K562 (cell line): ENCODE measurements around the gene CCDC127. TPM values are rescaled to one million over a fixed set of nuclear protein-coding genes. Genes with fewer than 3 reads are reported as not detected.

ENCODE experiments used
- CCAR2 ChIP-seq: fragments of 200-400 bp; formaldehyde crosslinking; IDR thresholded peaks from 2 replicates; pipeline ENCODE4 v1.6.1; 2017; ENCODE audit warnings: mild to moderate bottlenecking, low read depth, low read length
- FOS ChIP-seq: IDR thresholded peaks from 3 replicates; pipeline ENCODE4 v1.6.1; 2011; ENCODE audit not compliant: insufficient read length; ENCODE audit errors: extremely low read depth
- GABPB1 ChIP-seq: sonication (generic); formaldehyde crosslinking; IDR thresholded peaks from 2 replicates; pipeline ENCODE4 v1.8.0; 2022; ENCODE audit warnings: mild to moderate bottlenecking, missing genetic modification reagents
- GATAD2A ChIP-seq: fragments of 450-650 bp; IDR thresholded peaks from 2 replicates; pipeline ENCODE4 v1.6.1; 2017
- JUND ChIP-seq, 2 experiments: IDR thresholded peaks; 2 replicates in 1 of 2; 3 replicates in 1 of 2; pipeline ENCODE4 v1.6.1; 2011; ENCODE audit warnings: borderline replicate concordance in 2 of 2, low read depth in 2 of 2, low read length in 2 of 2, improper control_type of control experiment in 1 of 2, missing biosample characterization in 1 of 2, missing genetic modification characterization in 1 of 2, missing genetic modification reagents in 1 of 2
- LEF1 ChIP-seq: fragments of 450-650 bp; IDR thresholded peaks from 2 replicates; pipeline ENCODE4 v1.6.1; 2016; ENCODE audit warnings: mild to moderate bottlenecking
- MAZ ChIP-seq, 2 experiments: fragments of 450-650 bp in 1 of 2; sonication (generic) in 1 of 2; formaldehyde crosslinking; IDR thresholded peaks in 1 of 2; conservative IDR thresholded peaks in 1 of 2; 2 replicates each; pipeline versions ENCODE4 v1.4.0 to v1.5.0; 2020; ENCODE audit warnings: mild to moderate bottlenecking in 1 of 2, missing genetic modification reagents in 1 of 2
- MEF2A ChIP-seq: IDR thresholded peaks from 2 replicates; pipeline ENCODE4 v1.6.1; 2011; ENCODE audit warnings: low read depth, mild to moderate bottlenecking, low read length, moderate library complexity; ENCODE audit not compliant: control insufficient read depth
- MTA1 ChIP-seq: fragments of 450-650 bp; IDR thresholded peaks from 2 replicates; pipeline ENCODE4 v1.6.1; 2017; ENCODE audit warnings: borderline replicate concordance
- NR0B1 ChIP-seq: fragments of 450-650 bp; IDR thresholded peaks from one replicate; pipeline ENCODE4 v1.6.1; 2018; ENCODE audit warnings: mild to moderate bottlenecking, moderate library complexity; ENCODE audit not compliant: partially characterized antibody
- RFX7 ChIP-seq: fragments of 250-450 bp; sonication (Bioruptor Pico); IDR thresholded peaks from 2 replicates; pipeline ENCODE4 v1.5.1; 2021; ENCODE audit warnings: mild to moderate bottlenecking
- SMAD4 ChIP-seq: fragments of 250-450 bp; sonication (Bioruptor Pico); conservative IDR thresholded peaks from 2 replicates; pipeline ENCODE4 v1.8.0; 2021; ENCODE audit warnings: inconsistent platforms, mild to moderate bottlenecking, moderate library complexity
- TSHZ1 ChIP-seq: fragments of 250-450 bp; sonication (Bioruptor Pico); IDR thresholded peaks from 2 replicates; pipeline ENCODE4 v1.4.0; 2020; ENCODE audit warnings: mild to moderate bottlenecking, moderate library complexity
- UBTF ChIP-seq, 2 experiments: IDR thresholded peaks; 2 replicates each; pipeline ENCODE4 v1.6.1; 2012; ENCODE audit warnings: improper control_type of control experiment in 2 of 2, low read depth in 2 of 2, low read length in 2 of 2, borderline replicate concordance in 1 of 2
- YBX1 ChIP-seq: fragments of 450-650 bp; IDR thresholded peaks from 2 replicates; pipeline ENCODE4 v1.7.1; 2016; ENCODE audit warnings: mild to moderate bottlenecking
- ZBTB17 ChIP-seq: fragments of 450-650 bp; formaldehyde crosslinking; IDR thresholded peaks from 2 replicates; pipeline ENCODE4 v1.4.0; 2020; ENCODE audit warnings: mild to moderate bottlenecking
- ZNF212 ChIP-seq: fragments of 450-650 bp; formaldehyde crosslinking; IDR thresholded peaks from 2 replicates; pipeline ENCODE4 v1.4.0; 2020; ENCODE audit warnings: mild to moderate bottlenecking
- ZNF764 ChIP-seq: fragments of 250-450 bp; sonication (Bioruptor Pico); IDR thresholded peaks from 2 replicates; pipeline ENCODE4 v1.4.0; 2020; ENCODE audit warnings: low read depth, mild to moderate bottlenecking, moderate library complexity
- polyA plus RNA-seq, 8 experiments: library from polyadenylated mRNA; depleted of rRNA in 4 of 8; stranded (reverse) in 5 of 8; unstranded in 3 of 8; fragments of >200 nt; fragmentation: Nextera tagmentation in 2 of 8; fragmentation: Illumina TruSeq in 1 of 8; extraction: Ambion mirVana in 2 of 8; extraction: Trizol in 1 of 8; gene quantifications; 2 replicates each; pipeline versions ENCODE4 v1.2.1 to v1.2.3, GENCODE V29; 2011 to 2014; ENCODE audit warnings: inconsistent platforms in 1 of 8, missing spikeins in 1 of 8
- total RNA-seq, 7 experiments: library from RNA; depleted of rRNA in 6 of 7; stranded (reverse); fragments of >200 nt in 6 of 7; fragmentation: Illumina TruSeq in 2 of 7; extraction: Trizol in 2 of 7; gene quantifications; 2 replicates each; pipeline versions ENCODE4 v1.2.1 to v1.2.3, GENCODE V29; 2011 to 2021; ENCODE audit warnings: low replicate concordance in 1 of 7

The CCDC127 gene
- total and polyA plus RNA-seq, 9 of the 15 experiments (the other 6 are each of a cell fraction or from before 2014, with no cell fraction given) = 2.7 to 4.5 (median 4.1) TPM

GRCh38 chr5:188488-189481, 29.2 kb downstream of the CCDC127 start (continued):
- TF ChIP-seq SMAD4 (CRISPR knock-in tag) = peak; percentile 49; the same call in 1 of the 2 replicates
- 0 out of 2 replicates have a peak, but pooled peaks have one; percentile 15 for TF ChIP-seq ZBTB17 (CRISPR knock-in tag)
- TF ChIP-seq ZNF212 (CRISPR knock-in tag) = no peak
- TF ChIP-seq JUND (IDR thresholded peaks at IDR 0.05; ENCODE audit: borderline replicate concordance, low read depth, low read length) = peak; percentile 63
- TF ChIP-seq JUND (tag; IDR thresholded peaks at IDR 0.05; ENCODE audit: borderline replicate concordance, low read depth, low read length) = no peak; the same call in 2 of the 3 replicates
- TF ChIP-seq MEF2A = no peak
- TF ChIP-seq RFX7 (CRISPR knock-in tag) = no peak
- TF ChIP-seq TSHZ1 (CRISPR knock-in tag) = no peak
- no peak for TF ChIP-seq CCAR2
- no peak for TF ChIP-seq MTA1
- peak in 1 of 2 experiments; percentile 53; a peak in 2 of 4 replicates for TF ChIP-seq MAZ (CRISPR knock-in tag; conservative IDR thresholded peaks at IDR 0.05 in 1 of 2, IDR thresholded peaks at IDR 0.05 in 1 of 2)
- no peak for TF ChIP-seq GATAD2A
- TF ChIP-seq FOS = no peak
- TF ChIP-seq UBTF (IDR thresholded peaks at IDR 0.05; ENCODE audit: borderline replicate concordance in 1 of 2, low read depth in 2 of 2, low read length in 2 of 2) = peak in 1 of 2 experiments; percentile 76; a peak in 1 of 4 replicates
- TF ChIP-seq LEF1 = no peak
- no peak for TF ChIP-seq YBX1
- TF ChIP-seq GABPB1 (CRISPR knock-in tag) = peak; percentile 33; the same call in 1 of the 2 replicates
- TF ChIP-seq ZNF764 (CRISPR knock-in tag) = no peak
- TF ChIP-seq NR0B1 = no peak
